ENCODE data around the gene FXN.

DNA sequence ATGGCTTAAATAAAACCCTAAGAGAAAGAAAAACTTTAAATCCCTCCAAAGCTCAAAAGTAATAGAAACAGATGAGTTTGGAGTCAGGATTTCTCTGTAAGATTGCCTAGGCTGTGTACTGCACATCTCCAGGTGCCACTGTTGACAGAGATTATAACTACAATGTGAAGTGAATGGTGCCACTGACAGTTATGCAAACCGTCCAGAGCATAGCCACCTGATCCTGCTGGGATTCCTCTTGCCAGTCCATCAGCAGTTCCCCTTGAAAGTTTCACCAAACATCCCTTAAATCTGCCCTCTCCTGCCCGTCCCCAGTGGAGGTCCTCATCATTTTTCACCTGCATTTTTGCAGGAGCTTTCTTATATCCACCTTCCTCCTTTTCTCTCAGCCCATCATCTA lies 42.5 kb downstream of the FXN start:
- TF ChIP-seq, protein P1, sequence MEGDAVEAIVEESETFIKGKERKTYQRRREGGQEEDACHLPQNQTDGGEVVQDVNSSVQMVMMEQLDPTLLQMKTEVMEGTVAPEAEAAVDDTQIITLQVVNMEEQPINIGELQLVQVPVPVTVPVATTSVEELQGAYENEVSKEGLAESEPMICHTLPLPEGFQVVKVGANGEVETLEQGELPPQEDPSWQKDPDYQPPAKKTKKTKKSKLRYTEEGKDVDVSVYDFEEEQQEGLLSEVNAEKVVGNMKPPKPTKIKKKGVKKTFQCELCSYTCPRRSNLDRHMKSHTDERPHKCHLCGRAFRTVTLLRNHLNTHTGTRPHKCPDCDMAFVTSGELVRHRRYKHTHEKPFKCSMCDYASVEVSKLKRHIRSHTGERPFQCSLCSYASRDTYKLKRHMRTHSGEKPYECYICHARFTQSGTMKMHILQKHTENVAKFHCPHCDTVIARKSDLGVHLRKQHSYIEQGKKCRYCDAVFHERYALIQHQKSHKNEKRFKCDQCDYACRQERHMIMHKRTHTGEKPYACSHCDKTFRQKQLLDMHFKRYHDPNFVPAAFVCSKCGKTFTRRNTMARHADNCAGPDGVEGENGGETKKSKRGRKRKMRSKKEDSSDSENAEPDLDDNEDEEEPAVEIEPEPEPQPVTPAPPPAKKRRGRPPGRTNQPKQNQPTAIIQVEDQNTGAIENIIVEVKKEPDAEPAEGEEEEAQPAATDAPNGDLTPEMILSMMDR (IDR thresholded peaks at IDR 0.05; ENCODE audit: low read length), result no peak
- TF ChIP-seq EZH2 (IDR thresholded peaks at IDR 0.05; ENCODE audit: borderline replicate concordance, low read length), result no peak
